Measurements from ENCODE around the gene ASPHD2. TPM values are rescaled to one million over a fixed set of nuclear protein-coding genes. Genes with fewer than 3 reads are reported as not detected.

ASPHD2 gene
- 1.5 TPM for total RNA-seq
- long read RNA-seq, partial matches to known transcripts: 0 of 4 reads
- long read RNA-seq, other reads (novel, unspliced or antisense): 1 of 4 reads

- ATAC-seq (peak; percentile 91 to 92), DNase-seq (peak; percentile 76)
- intact Hi-C loops (cut with DNase I): no loop called here
- no peak for TF ChIP-seq CTCF (IDR thresholded peaks at IDR 0.05)
- Histone ChIP-seq H3K27me3 (ENCODE audit: low read depth) (no peaks in the 10 kb centered on the region), H3K36me3 (no peaks in the 10 kb centered on the region), H3K27ac (peak within 1 kb of the TSS; percentile 78), H3K4me3 (peak within 1 kb of the TSS; percentile 57), H3K4me1 (peaks cover 3% of the 10 kb centered on the region), H3K9me3 (no peaks in the 10 kb centered on the region)
These were observed at the start of gene ASPHD2 for GRCh38 chr22:26428515-26429457. Gene ASPHD2, plus strand, starts transcription at chr22:26429260. Its CDS starts 4,356 bp downstream, at chr22:26433616.

GRCh38 chr22:26380072-26380830, 48.8 kb upstream of the ASPHD2 start:
- intact Hi-C loops (cut with DNase I): no loop called here
- ATAC-seq: no peak
- Histone ChIP-seq H3K27me3 (ENCODE audit: low read depth) (peaks cover 35% of the 10 kb centered on the region), H3K36me3 (no peaks in the 10 kb centered on the region), H3K27ac (no peak overlapping the region), H3K4me1 (no peaks in the 10 kb centered on the region), H3K4me3 (no peak overlapping the region), H3K9me3 (no peaks in the 10 kb centered on the region)
- TF ChIP-seq CTCF (IDR thresholded peaks at IDR 0.05): no peak
- DNase-seq: no peak

DNA sequence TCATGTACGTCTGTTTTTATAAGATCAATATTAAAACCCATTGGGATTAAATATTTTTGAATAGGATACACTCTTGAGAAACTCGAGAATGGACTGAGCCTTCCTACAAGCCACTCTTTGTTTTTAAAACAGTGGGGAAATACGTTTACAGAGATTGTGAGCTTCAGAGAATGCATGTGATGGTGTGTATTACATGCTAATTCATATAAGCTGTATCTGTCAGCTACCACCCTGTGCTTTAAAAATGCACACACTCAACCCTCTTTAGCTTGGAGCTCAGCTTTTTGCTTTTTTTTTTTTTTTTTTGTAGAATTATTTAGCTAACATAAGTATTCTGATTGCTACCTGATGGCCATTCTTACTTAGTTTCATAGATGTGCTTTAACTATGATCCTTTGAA, 46.3 kb upstream of the ASPHD2 start:
- intact Hi-C loops (cut with DNase I): no loop called here
- H3K4me1 ChIP-seq: no peaks in the 10 kb centered on the region
- H3K27me3 ChIP-seq (ENCODE audit: low read depth): peaks cover 34% of the 10 kb centered on the region

GRCh38 chr22:26383968-26384556, 45.0 kb upstream of the ASPHD2 start:
- H3K4me1 ChIP-seq: no peaks in the 10 kb centered on the region
- DNase-seq (no peak), ATAC-seq (no peak)
- no peak for TF ChIP-seq CTCF (IDR thresholded peaks at IDR 0.05)
- H3K27me3 ChIP-seq (ENCODE audit: low read depth): peaks cover 37% of the 10 kb centered on the region
- H3K27ac ChIP-seq: no peak overlapping the region
- no peaks in the 10 kb centered on the region for H3K9me3 ChIP-seq
- no peaks in the 10 kb centered on the region for H3K36me3 ChIP-seq
- no peak overlapping the region for H3K4me3 ChIP-seq
- intact Hi-C loops (cut with DNase I): no loop called here

More for the DNA sequence above, 46.3 kb upstream of the ASPHD2 start:
- Histone ChIP-seq H3K9me3 (no peaks in the 10 kb centered on the region), H3K27ac (no peak overlapping the region), H3K4me3 (no peak overlapping the region), H3K36me3 (no peaks in the 10 kb centered on the region)
- DNase-seq (no peak), ATAC-seq (no peak)
- no peak for TF ChIP-seq CTCF (IDR thresholded peaks at IDR 0.05)

- no peak overlapping the region for H3K27ac ChIP-seq
- no peaks in the 10 kb centered on the region for H3K4me1 ChIP-seq
- peaks cover 37% of the 10 kb centered on the region for H3K27me3 ChIP-seq (ENCODE audit: low read depth)
- no peak for TF ChIP-seq CTCF (IDR thresholded peaks at IDR 0.05)
- H3K36me3 ChIP-seq: no peaks in the 10 kb centered on the region
- intact Hi-C loops (cut with DNase I): no loop called here
- DNase-seq: no peak
- ATAC-seq: no peak
- H3K9me3 ChIP-seq: no peaks in the 10 kb centered on the region
- H3K4me3 ChIP-seq: no peak overlapping the region
These were observed 43.9 kb upstream of the ASPHD2 start for GRCh38 chr22:26385164-26385563.

All from lower lobe of right lung (tissue), 2 donors.